GM18498 (cell line): Measurements from ENCODE around the gene NTNG1.

Experiments
- ATAC-seq: cut with Tn5 transposase; IDR thresholded peaks from one replicate; pipeline ENCODE4 v1.9.1; 2021; ENCODE audit warnings: mild to moderate bottlenecking, moderate library complexity; ENCODE audit not compliant: unreplicated experiment

The NTNG1 gene

DNA sequence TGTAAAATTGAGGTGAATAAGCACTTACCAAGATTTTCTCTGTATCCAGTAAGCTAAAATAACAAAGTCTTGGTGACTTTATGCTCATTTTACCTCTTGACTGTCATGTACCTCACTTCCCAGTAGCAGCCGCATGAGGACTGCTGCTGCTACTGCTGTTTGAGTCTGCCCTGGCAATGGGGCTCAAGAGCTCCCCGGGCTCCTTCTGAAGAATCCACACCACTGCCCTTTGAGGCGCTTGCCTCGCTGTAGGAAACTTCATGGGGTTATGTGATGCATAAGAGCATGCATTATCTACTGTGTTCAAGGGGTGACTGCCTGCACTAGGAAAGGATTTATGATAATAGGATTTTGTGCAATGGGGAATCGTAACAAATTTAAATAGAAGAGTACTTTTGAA, 113.5 kb downstream of the NTNG1 start:
- no peak for ATAC-seq

DNA sequence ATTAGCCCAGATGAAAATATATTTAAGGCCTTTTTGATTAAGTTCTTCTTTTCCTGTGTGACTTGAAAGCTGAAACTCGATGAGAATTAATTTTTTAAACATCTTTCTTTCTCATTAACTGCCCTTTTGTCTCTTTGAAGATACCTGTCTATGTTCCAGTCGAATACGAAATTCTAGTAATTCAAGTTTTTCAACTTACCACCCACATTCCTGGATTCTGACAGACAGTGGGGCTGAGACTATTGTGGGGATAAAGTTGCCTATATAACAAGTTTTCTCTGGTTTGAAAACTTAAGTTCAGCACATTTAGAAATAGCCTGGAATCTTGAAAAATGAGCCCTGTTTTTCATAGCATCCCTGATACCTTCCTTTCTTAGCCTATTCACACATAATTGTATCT, 114.6 kb downstream of the NTNG1 start:
- no peak for ATAC-seq

GRCh38 chr1:107262467-107263286, 121.8 kb downstream of the NTNG1 start:
- no peak for ATAC-seq

GRCh38 chr1:107263291-107263915, 122.6 kb downstream of the NTNG1 start:
- no peak for ATAC-seq

DNA sequence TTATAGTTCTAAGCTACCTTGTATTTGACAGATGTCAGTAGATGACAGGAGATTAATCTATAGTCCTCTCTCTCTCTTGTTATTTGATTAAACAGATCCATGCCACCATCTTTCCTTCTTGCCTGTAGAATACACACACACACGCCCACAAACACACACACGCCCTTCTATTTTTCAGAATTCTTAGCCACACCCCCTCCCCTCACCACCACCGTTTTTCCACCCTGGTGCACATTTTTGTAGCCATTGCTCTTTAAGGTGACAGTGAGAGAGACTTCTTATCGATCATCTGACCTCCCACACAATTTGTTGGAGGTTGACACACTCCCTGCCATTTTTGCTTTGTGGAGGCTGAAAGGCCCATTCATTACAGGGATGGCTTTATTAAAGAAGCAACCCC, 123.2 kb downstream of the NTNG1 start:
- no peak for ATAC-seq

- no peak for ATAC-seq
Measured at GRCh38 chr1:107264561-107264960, 123.7 kb downstream of the NTNG1 start.

DNA sequence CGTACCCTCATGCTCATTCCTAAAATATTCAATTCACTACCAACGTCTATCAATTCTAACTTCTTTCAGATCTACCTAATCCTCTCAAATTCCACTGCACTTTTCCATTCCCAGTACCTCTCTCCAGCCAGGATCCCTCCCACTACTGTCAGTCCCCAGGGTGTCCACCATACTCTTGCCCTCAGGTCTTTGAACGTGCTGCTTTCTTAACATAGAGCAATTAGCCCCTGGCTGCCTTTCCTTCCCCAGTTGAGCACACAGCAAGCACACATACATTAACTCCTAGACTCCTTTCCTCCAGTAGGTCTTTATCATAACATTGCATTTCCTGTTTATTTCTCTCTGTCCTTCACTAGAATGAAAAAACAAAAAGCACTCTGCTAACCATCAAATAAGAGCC, 126.7 kb downstream of the NTNG1 start:
- ATAC-seq, result no peak

- no peak for ATAC-seq
Measured at GRCh38 chr1:107272321-107272720, 131.5 kb downstream of the NTNG1 start.

DNA sequence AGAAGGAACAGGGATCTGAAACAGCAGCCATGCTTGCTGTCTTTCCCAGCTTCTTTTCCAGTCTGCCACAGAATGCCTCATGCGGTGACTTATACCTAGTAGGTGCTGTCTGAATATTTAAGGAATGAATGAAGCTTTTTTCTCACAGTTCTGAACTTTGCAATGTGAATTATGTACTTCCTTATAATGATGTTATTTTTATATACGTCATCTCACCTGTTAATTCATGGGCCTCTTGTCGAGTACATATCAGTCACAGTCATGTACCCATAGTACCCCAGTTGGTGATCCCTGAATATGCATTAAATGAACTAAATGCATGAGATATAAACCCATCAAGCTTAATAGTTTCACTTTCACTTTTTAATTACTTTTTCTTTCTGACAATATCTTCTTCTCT, 132.7 kb downstream of the NTNG1 start:
- ATAC-seq, result no peak

GRCh38 chr1:107274227-107274626, 133.4 kb downstream of the NTNG1 start:
- no peak for ATAC-seq

GRCh38 chr1:107276247-107276646, 135.4 kb downstream of the NTNG1 start:
- no peak for ATAC-seq

- ATAC-seq, result no peak
Measured at GRCh38 chr1:107277022-107277421, 136.2 kb downstream of the NTNG1 start.

DNA sequence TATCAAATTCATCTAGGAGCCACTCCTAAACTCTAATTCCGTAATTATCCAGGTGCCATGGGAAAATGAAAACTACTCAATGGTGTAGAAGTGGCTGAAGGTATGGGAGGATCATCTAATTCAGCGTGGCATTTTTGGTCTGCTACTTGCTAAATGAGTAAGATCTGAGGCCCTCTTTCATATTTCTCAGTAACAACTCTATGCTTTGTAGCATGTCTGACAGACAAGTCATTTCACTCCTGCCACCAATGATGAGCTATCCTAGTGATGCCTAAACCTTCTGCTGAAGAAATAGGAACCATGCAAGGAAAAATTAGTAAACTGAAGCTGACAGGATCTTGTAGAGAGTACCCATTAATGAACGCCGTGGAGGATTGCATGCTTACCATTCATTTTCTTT, 145.3 kb downstream of the NTNG1 start:
- ATAC-seq, result no peak

DNA sequence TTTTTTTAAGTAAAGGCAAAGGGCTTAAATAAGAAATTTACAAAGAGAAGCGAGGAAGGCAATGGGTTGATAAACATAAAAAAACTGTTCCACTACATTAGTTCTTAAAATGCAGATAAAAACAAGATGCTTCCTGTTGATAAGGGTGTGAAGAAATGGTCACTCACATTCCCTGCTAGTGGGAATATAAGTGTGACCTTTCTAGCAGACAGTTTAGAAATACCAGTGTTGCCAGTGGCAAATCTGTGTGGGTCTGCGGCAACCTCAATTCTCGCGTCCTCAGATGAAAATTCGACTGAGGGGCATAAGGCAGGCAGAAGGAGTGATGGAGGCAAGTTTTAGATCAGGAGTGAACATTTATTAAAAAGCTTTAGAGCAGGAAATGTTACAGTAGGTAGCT, 151.1 kb downstream of the NTNG1 start:
- ATAC-seq, result no peak

- no peak for ATAC-seq
Measured at GRCh38 chr1:107293901-107294613, 153.2 kb downstream of the NTNG1 start.

DNA sequence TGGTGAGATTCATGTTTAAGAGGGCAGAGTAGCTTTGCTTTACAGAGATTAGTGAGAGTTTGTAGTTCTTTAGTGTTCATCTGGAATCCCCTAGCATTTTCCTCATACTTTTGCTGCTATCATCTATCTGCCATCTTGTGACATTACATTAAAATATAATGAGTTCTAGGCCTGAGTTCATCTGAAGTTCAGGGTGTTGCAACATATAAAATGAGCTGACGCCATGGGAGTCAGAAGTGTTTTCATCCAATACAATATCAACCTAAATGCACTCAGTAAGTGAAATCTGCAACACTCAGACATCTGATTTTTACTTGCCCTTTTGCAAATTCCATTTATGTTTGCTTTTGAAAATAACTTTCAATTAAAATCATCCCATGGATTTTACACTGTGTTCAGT, 153.8 kb downstream of the NTNG1 start:
- ATAC-seq, result no peak

- no peak for ATAC-seq
Measured at GRCh38 chr1:107297681-107298080, 156.8 kb downstream of the NTNG1 start.

DNA sequence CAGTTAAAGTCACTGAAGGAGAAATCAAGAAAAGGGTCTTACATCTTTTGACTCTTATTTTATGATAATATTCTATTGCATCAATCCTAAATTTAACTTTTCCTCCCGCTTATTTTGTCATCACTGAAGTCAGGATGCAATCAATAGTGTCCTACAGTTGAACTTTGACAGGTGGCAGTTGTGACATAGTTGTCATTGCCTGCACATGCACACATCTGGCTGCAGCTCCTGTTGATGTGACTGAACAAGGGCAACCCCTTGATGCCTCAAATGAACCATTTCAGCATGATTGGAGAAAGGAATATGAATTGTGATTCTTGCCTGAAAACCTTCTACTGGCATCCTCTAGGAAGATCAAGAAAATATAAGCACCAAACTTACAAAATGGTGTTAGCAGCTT, 157.7 kb downstream of the NTNG1 start:
- no peak for ATAC-seq

GRCh38 chr1:107299521-107299920, 158.7 kb downstream of the NTNG1 start:
- ATAC-seq, result no peak

DNA sequence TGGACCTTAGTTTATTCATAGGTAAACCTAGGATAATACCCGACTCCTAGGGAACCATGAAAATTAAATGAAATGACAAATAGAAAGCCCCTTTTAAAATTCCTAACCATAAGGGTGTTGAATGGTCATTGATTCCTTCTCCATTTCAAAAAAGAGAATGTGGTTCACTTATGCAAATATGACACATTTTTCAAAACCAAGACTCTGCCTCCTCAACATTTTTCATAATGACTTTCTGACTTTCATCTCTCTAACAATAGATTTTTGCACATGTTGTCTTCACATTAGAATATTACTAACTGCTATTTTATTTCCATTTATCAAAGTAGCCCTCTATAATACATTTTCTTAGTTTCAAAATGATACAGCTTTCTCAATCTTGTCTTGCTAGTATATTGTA, 169.1 kb downstream of the NTNG1 start:
- no peak for ATAC-seq

- no peak for ATAC-seq
Measured at GRCh38 chr1:107315652-107316051, 174.8 kb downstream of the NTNG1 start.

DNA sequence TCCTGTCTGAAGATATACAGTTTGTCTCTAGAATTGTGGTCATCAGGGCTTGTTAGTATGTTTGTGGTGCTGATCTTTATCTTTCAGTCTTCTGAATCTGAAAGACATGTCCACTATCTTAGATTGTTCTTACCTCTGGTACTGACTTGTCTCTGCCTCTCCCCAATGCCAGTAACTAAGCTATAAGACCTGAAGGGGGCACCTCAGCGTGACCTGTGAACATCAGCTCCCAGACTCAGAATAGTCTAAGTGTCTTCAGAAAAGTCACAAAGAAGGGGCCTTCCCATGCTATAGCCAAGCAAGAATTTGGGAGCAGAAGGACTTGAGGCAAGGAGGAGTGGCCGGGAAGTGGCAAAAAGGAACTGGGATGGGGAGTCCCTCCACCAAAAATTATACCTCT, 178.1 kb downstream of the NTNG1 start:
- ATAC-seq, result no peak
